Transverse colon (tissue), 3 donors: Measurements from ENCODE around the gene DZIP3.

Source experiments
- CTCF ChIP-seq, 5 experiments: fragments of 200-600 bp in 3 of 5; fragments of 450-650 bp in 2 of 5; sonication (generic) in 3 of 5; IDR thresholded peaks; 1 replicate in 2 of 5; 2 replicates in 3 of 5; pipeline ENCODE4 v1.5.1; 2016 to 2017; ENCODE audit warnings: antibody characterized with exemption in 5 of 5, inconsistent platforms in 3 of 5, mild to moderate bottlenecking in 2 of 5, moderate library complexity in 1 of 5
- EP300 ChIP-seq: sonication (generic); formaldehyde crosslinking; IDR thresholded peaks from one replicate; pipeline ENCODE4 v1.6.1; 2017; ENCODE audit warnings: antibody characterized with exemption, low read depth

GRCh38 chr3:108719178-108719806 lies 129.8 kb downstream of the DZIP3 start:
- TF ChIP-seq EP300 (no peak), CTCF (IDR thresholded peaks at IDR 0.05) (no peak)
